NCI-H2029 (cell line): ENCODE measurements around the gene TCF7.
A peak's percentile ranks its signal among the peaks of the same experiment; 100 is the strongest.

Experiments
- DNase-seq: peaks from one replicate; lab custom pipeline; 2025; lab: John Stamatoyannopoulos, UW

TCF7 gene

DNA sequence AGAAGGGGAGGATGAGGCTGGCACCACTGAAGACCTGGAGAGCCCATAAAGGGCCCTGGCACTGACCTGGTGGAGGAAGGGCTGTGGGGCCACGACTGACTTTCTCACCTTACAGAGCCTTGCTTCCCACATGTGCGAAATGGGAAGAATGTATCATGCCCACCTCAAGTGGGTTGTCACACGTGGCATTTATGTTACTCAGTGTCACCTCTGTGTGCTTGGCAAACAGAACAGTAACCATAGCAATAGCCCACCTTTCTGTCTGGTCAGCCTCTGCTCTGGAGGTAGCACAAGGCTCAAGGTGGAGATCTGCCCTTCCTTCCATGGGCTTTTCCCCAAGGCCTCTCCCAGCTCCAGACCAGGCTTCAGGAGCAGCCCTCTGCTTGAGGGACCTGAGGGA, 16.7 kb downstream of the TCF7 start:
- no peak for DNase-seq

GRCh38 chr5:134131578-134132350, 17.3 kb downstream of the TCF7 start:
- DNase-seq = no peak

DNA sequence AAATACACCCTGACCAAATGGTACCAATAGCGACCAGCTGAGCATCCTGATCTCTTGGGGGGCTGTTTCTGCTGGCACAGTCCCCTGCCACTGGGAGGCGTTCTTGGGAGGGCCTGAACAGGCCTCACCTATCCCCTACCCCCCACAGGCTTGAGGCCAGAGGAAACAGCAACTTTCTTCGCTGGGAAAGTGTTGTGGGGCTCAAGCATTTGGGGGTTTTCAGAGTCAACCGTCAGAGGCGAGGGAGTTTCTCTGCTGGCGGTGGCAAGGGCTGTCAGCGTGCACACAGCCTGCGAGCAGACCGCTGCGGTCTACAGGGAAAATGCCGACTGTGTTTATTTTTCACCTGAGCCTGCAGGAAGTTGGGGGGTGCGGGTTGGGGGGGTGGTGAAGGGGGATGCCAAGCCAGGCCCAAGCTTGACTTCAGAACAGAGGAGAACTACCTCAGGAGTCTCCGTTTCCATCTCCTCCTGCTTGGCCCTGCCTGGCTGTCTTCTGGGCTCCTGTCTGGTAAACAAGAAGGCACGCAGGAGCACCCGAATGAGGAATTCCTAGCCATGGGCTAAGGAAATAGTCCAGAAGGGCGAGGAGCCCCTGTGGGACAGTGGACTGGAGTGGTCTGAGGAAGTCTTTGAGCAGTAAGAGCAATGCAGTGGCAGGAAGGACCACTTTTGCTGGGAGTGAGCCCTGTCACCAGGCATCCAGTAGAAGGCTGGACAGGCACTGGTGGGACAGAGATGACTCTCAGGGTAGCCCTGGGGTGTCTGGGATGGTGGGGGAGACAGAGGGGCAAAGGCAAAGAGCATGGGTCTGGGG, 18.1 kb downstream of the TCF7 start:
- DNase-seq = no peak

- no peak for DNase-seq
Observed at GRCh38 chr5:134133188-134133994, 18.9 kb downstream of the TCF7 start.

GRCh38 chr5:134133995-134134541, 19.6 kb downstream of the TCF7 start:
- DNase-seq = no peak

GRCh38 chr5:134135091-134135655, 20.7 kb downstream of the TCF7 start:
- DNase-seq = no peak

DNA sequence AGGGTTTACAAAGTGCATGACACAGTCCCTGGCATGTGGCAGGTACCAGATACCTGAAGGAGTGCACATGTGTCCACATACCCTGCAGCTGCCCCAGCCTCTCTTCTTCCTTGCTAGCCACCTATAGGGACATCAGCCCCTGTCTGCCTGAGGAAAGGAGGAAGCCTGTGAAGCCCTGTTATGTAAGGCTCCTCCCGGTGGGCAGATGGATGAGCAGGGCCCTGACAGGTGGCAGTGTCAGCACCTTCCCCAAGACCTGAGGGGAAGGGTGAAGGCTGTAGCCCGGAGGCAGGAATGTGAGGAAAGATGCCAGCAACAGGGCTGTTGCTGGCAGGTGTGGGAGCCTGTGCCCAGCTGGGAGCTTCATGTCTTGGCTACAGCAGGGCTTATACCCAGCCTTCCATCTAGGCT, 21.7 kb downstream of the TCF7 start:
- DNase-seq = no peak

DNA sequence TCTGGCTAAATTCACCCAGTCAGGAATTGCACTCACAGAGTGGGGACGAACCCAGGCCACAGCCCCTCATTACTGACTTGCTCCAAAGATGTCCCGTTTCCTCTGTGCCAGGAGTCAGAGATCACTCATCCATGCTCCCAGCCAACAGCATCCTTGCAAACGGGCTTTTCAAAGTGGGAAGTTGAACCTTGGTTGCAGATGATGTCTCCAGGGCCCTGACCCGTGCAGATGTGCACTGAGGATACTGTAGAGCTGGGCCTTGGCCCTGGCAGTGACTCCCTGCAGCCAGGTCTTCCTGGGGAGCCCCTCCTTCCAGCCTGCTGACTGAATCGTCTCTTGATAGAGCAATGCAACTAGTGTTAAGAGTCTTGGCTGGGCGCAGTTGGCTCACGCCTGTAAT, 22.3 kb downstream of the TCF7 start:
- no peak for DNase-seq

- no peak for DNase-seq
Observed at GRCh38 chr5:134138416-134139376, 24.2 kb downstream of the TCF7 start.

- no peak for DNase-seq
Observed at GRCh38 chr5:134139377-134139851, 24.9 kb downstream of the TCF7 start.

DNA sequence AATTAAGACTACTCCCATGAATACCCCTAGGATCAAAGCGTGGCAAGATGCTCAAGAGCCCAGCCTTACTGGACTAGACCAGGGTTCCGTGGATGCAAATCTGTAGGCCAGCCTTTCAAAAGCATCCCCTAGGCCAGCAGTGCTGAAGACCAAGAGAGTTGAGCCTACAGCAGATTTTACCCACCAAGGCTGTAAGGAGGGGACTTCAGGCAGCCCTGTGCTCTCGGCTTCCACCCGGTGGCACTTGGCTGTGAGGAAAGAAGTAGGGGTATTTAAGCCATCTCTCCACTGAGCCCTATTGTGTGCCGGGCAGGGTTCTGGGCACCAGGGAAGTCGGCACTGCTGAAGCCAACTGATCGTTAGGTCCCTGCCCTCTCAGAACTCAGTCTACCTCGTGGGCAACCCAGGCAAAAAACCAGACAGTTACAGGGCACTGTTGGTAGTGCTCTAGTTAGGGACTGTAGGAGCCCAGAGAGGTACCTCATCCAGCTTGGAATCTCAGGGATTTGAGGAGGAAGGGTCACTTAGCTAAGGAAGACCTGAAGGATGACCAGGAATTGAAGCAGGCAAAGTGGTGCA, 25.5 kb downstream of the TCF7 start:
- DNase-seq = no peak

GRCh38 chr5:134140530-134141201, 26.2 kb downstream of the TCF7 start:
- DNase-seq = peak; percentile 56

- no peak for DNase-seq
Observed at GRCh38 chr5:134141331-134142050, 27.0 kb downstream of the TCF7 start.

DNA sequence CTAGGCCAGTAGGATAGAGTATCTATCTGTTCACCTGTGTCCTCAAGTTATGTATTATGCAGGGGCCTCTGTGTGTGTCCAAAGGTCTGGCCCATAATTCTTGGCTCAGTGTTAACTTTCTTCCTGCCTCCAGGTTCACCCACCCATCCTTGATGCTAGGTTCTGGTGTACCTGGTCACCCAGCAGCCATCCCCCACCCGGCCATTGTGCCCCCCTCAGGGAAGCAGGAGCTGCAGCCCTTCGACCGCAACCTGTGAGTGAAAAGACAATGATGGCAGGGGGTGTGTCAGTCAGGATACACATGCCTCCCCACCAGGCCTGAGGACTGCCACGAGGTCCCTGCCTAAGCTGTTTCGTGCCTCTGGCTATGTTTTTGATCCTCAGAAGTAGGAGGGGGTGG, 27.6 kb downstream of the TCF7 start:
- no peak for DNase-seq

- no peak for DNase-seq
Observed at GRCh38 chr5:134142806-134143205, 28.3 kb downstream of the TCF7 start.

- no peak for DNase-seq
Observed at GRCh38 chr5:134143431-134143830, 28.9 kb downstream of the TCF7 start.

DNA sequence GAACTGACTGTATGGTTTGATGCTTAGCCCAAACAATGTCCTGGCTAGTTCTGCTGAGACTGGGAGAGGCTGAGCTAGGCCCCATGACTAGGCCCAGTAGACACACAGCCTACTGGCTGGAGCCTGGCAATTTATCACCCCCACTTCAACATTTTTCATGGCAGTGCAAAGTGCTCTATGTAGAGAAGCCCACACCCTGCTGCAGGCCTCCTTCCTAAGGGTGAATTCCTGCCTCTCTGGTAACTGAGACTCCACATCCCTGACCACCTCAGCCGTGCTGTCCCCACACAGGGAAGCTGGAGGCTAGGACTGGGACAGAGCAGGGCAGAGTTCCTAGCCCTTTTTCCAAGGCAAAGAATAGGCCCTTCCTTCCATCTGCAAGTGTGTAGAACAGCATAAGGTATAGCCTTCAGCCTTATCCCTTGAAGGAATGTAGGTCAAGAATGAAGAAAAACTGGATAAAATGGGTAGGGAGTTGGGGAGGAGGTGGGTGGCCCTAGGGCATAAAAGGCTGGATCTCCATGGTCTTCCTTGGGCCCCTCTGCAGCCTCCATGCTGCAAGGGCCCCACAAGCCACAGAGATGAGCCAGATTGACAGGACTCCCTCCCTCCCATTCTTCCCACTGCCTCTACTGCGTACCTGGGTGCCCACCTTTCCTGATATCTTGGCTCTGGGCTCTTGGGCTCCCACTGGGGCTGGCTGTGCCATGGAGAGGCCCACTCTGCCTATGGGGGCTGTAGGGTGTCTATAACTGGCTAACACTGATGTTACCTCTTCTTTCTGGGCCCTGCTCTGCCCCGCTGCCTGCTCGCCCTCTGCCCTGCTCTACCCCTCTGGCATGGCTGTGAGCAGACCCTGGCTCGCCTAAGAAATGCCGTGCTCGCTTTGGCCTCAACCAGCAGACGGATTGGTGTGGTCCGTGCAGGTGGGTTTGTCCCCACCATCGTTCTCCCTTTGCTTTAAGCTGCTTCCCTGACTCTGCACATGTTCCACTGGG, 29.8 kb downstream of the TCF7 start:
- no peak for DNase-seq
